ENCODE results near the gene H1-8. TPM values are rescaled to one million over a fixed set of nuclear protein-coding genes. Genes with fewer than 3 reads are reported as not detected.
A peak's percentile ranks its signal among the peaks of the same experiment; 100 is the strongest.

The H1-8 gene
- total RNA-seq, 1 donor from 2014 or later = not detected

DNA sequence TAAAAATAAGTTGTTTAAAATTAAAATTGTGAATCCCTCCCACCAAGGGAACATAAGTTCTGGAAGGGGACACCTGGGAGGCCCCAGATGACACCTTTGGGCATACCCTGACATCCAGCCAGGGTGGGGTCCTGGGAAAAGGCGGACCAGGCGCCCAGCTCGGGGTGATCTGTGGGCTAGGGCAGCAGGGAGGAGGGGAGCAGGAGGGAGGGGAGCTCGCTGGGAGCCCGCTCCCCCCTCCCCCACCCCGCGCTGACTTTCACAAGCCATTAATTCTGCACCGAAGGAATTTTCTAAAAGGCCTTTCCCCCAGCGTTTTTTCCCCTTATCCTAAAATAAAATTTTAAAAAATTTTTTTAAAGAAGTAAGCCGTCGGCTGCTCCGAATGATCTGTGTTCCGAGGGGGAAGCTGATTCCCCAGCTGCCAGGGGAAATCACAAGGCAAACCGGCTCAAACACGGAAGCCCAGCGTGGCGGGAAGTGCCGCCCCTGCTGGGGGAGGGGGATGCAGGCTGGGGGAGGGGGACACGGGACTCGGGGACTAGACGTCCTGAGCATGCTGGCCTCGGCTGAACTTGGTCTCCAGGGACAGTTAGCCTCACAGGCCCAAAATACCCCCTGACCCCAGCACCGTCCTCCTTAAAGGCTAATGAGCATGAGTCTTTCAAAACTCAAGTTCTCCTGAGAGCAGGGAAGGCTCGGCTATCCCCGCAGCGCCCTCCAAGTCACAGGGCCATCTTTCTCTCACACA is 49.6 kb downstream of the H1-8 start:
- peak; percentile 67 to 86 for DNase-seq (ENCODE audit: low spot score in 2 of 2)
- peak overlapping the region; percentile 13 to 40 for H3K4me3 ChIP-seq
- H3K27ac ChIP-seq = peak overlapping the region; percentile 89 to 92
- TF ChIP-seq, protein P1, sequence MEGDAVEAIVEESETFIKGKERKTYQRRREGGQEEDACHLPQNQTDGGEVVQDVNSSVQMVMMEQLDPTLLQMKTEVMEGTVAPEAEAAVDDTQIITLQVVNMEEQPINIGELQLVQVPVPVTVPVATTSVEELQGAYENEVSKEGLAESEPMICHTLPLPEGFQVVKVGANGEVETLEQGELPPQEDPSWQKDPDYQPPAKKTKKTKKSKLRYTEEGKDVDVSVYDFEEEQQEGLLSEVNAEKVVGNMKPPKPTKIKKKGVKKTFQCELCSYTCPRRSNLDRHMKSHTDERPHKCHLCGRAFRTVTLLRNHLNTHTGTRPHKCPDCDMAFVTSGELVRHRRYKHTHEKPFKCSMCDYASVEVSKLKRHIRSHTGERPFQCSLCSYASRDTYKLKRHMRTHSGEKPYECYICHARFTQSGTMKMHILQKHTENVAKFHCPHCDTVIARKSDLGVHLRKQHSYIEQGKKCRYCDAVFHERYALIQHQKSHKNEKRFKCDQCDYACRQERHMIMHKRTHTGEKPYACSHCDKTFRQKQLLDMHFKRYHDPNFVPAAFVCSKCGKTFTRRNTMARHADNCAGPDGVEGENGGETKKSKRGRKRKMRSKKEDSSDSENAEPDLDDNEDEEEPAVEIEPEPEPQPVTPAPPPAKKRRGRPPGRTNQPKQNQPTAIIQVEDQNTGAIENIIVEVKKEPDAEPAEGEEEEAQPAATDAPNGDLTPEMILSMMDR (IDR thresholded peaks at IDR 0.05) = no peak
- H3K27me3 ChIP-seq = no peaks in the 10 kb centered on the region
- H3K36me3 ChIP-seq = peaks cover 3 to 17% of the 10 kb centered on the region in 2 donors
- peaks cover 35 to 66% of the 10 kb centered on the region in 2 donors for H3K4me1 ChIP-seq
- intact Hi-C loops (cut with DNase I) = no loop called here
- no peaks in the 10 kb centered on the region for H3K9me3 ChIP-seq

DNA sequence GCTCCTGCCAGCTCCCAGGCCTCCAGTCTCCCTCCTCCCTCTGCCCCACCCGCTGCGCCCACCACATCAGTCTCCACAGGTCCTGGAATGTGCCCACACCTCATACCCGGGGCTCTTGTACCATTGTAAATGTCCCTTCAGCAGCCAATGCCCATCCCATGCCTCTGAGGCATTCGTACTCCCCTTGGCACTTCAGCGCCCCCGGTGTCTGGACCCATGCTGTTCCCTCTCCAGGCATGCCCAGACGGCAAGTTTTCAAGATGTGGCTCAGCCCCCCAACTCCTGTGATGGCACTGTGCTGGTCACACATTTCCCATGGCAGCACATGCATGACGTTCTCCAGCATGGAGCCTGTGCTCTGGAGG is 50.2 kb downstream of the H1-8 start:
- TF ChIP-seq, protein P1 (IDR thresholded peaks at IDR 0.05) = no peak
- DNase-seq (ENCODE audit: low spot score in 2 of 2) = no peak
- Histone ChIP-seq H3K9me3 (no peaks in the 10 kb centered on the region), H3K4me1 (peaks cover 42 to 73% of the 10 kb centered on the region in 2 donors), H3K4me3 (peak overlapping the region in 1 of 2 donors; percentile 40), H3K27me3 (no peaks in the 10 kb centered on the region), H3K36me3 (peaks cover 3 to 11% of the 10 kb centered on the region in 2 donors), H3K27ac (peak overlapping the region; percentile 89 to 92)
- intact Hi-C loops (cut with DNase I) = no loop called here

DNA sequence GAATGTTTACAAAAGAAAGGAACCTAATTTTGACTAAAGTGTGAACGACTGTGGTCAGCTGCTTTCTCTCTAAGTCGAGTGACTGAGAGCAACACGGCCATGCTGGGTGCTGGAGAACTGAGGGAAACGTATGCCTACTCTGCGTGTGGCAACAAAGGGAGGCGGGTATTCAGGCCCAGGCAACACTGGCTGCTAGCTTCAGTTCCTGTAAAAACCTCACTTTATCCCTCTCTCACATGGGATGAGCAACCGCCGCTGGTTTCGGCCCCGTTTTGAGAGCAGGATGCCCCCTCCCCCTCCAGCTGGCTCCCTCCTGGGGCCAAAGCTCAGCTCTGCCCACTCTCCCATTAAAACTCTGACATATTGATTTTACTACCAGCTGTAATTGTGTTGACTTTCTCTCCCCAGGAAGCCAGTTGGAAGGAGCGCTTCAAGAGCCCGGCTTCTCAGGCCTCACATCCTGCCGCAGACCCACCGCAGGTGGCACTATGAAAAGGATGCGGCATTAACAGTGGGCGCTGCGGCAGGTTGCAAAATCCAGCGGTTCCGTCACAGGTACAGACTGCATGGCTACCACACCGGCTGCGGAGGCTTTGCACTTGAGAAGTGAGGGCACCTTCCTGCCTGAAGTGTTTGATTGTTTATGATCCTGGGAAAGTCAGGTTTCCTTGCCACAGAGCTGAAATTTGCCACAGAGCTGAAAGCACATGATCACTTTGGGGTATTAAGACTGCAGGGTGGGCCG is 50.8 kb downstream of the H1-8 start:
- Histone ChIP-seq H3K9me3 (no peaks in the 10 kb centered on the region), H3K4me1 (peaks cover 46 to 77% of the 10 kb centered on the region in 2 donors), H3K36me3 (peaks cover 0 to 6% of the 10 kb centered on the region in 2 donors), H3K27me3 (no peaks in the 10 kb centered on the region), H3K27ac (peak overlapping the region; percentile 89 to 92), H3K4me3 (no peak overlapping the region)
- DNase-seq (ENCODE audit: low spot score in 2 of 2) = no peak
- intact Hi-C loops (cut with DNase I) = no loop called here
- TF ChIP-seq, protein P1 (IDR thresholded peaks at IDR 0.05) = no peak

DNA sequence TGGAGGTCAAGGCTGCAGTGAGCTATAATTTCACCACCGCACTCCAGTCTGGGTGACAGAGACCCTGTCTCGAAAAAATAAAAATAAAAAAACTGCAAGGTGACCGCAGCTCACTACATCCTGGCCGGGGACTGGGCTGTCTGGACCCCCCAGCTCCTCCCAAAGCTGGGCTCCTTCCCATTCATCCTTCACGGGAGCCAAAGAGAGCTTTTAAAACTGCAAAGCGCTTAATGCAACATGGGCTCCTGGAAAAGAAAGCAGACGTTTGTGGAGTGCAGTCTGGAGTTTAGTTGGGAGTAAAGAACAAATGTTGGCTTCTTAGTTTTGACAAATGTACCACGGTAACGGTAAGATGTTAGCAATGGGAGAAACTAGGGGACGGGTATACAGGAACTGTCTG is 51.4 kb downstream of the H1-8 start:
- H3K4me3 ChIP-seq = no peak overlapping the region
- intact Hi-C loops (cut with DNase I) = no loop called here
- no peak for DNase-seq (ENCODE audit: low spot score in 2 of 2)
- H3K4me1 ChIP-seq = peaks cover 46 to 77% of the 10 kb centered on the region in 2 donors
- H3K9me3 ChIP-seq = no peaks in the 10 kb centered on the region
- H3K27ac ChIP-seq = peak overlapping the region; percentile 89 to 92
- TF ChIP-seq, protein P1 (IDR thresholded peaks at IDR 0.05) = no peak
- H3K36me3 ChIP-seq = no peaks in the 10 kb centered on the region
- no peaks in the 10 kb centered on the region for H3K27me3 ChIP-seq

DNA sequence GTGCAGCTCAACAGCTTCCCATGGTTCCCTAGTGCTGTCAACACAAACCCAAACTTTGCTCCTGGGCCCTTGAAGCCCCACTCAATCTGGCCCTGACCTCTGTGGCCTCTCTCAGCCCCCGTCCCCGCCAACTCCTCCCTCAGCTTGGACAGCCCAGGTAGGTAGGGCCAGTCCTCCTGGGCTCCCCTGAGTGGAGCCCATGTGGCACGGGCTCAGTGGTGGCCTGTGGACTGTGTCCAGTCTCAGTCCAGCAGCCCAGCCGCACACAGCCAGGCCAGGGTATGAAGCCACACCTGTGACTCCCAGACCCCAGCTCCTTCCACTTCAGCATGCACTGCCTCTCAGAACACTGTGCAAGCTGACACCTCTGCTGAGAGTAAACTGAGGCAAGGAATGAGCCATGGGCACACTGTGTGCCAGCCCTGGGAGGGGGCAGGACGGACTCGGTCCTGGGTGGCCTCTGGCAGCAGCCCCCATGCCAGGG is 52.0 kb downstream of the H1-8 start:
- Histone ChIP-seq H3K4me3 (no peak overlapping the region), H3K27ac (peak overlapping the region; percentile 89 to 92), H3K9me3 (no peaks in the 10 kb centered on the region), H3K4me1 (peaks cover 46 to 73% of the 10 kb centered on the region in 2 donors), H3K36me3 (no peaks in the 10 kb centered on the region), H3K27me3 (no peaks in the 10 kb centered on the region)
- TF ChIP-seq, protein P1 (IDR thresholded peaks at IDR 0.05) = no peak
- intact Hi-C loops (cut with DNase I) = no loop called here
- no peak for DNase-seq (ENCODE audit: low spot score in 2 of 2)
